GM12878 (cell line): Measurements from ENCODE around the gene TAX1BP3. TPM values are rescaled to one million over a fixed set of nuclear protein-coding genes. Genes with fewer than 3 reads are reported as not detected.

ENCODE experiments used
- ATAC-seq: fragments of 200-7000 bp; cut with Tn5 transposase; 3 replicates; pipeline ENCODE4 v1.9.1; 2020; ENCODE audit warnings: mild to moderate bottlenecking, moderate library complexity
- BruUV-seq: library from RNA; stranded (reverse); fragments of 400-500 nt; replicated peaks from 2 replicates; lab custom pipeline; 2021; lab: Mats Ljungman, UMichigan
- CTCF ChIA-PET: fragments of 300-600 bp; sonication (Branson Sonifier 250); formaldehyde crosslinking; extraction: SDS; loops from one replicate; lab custom pipeline; 2021; ENCODE audit warnings: inconsistent platforms; lab: Yijun Ruan, JAX
- POLR2A ChIA-PET: fragments of 350-600 bp; formaldehyde crosslinking; extraction: SDS; loops from one replicate; lab custom pipeline; 2021; ENCODE audit warnings: inconsistent platforms; lab: Charles Lee
- RAD21 ChIA-PET: fragments of 300-600 bp; sonication (Branson Sonifier 250); formaldehyde crosslinking; loops from one replicate; lab custom pipeline; 2023; ENCODE audit warnings: antibody characterized with exemption; ENCODE audit not compliant: unreplicated experiment; lab: Charles Lee
- SMC1A ChIA-PET: fragments of 300-600 bp; sonication (Branson Sonifier 250); formaldehyde crosslinking; loops from one replicate; lab custom pipeline; 2023; ENCODE audit not compliant: unreplicated experiment, uncharacterized antibody; lab: Charles Lee
- DNase-seq: peaks from one replicate; pipeline ENCODE4 v3.0.0-alpha.2; 2011; ENCODE audit warnings: low read depth, low spot score
- FAIRE-seq: peaks from 3 replicates; lab custom pipeline; 2011; peaks lifted over from hg19 to GRCh38; lab: Jason Lieb, UNC
- H2AFZ ChIP-seq: 2 replicates; pipeline ENCODE4 v1.6.0; 2011; ENCODE audit warnings: low read depth, low read length, control low read depth; ENCODE audit not compliant: control insufficient read depth
- H3K27ac ChIP-seq: 2 replicates; pipeline ENCODE4 v1.5.1; 2011; ENCODE audit warnings: control low read depth; ENCODE audit not compliant: control insufficient read depth, insufficient read depth
- H3K27me3 ChIP-seq, 2 experiments: replicated peaks in 1 of 2; 2 replicates each; pipeline versions ENCODE4 v1.6.0 to v1.6.1; 2011; ENCODE audit warnings: low read length in 1 of 2; ENCODE audit not compliant: control insufficient read depth in 2 of 2, insufficient read depth in 2 of 2
- H3K36me3 ChIP-seq, 2 experiments: 2 replicates each; pipeline ENCODE4 v1.5.1; 2011; ENCODE audit warnings: low read length in 1 of 2; ENCODE audit not compliant: control insufficient read depth in 2 of 2, insufficient read depth in 2 of 2
- H3K4me1 ChIP-seq: 2 replicates; pipeline ENCODE4 v1.6.1; 2011; ENCODE audit warnings: mild to moderate bottlenecking, low read length, moderate library complexity, mixed read lengths; ENCODE audit not compliant: control insufficient read depth, insufficient read depth
- H3K4me2 ChIP-seq: 2 replicates; pipeline ENCODE4 v1.6.0; 2011; ENCODE audit warnings: control low read depth; ENCODE audit not compliant: control insufficient read depth, insufficient read depth
- H3K4me3 ChIP-seq: fragments of 200-600 bp; sonication (generic); 2 replicates; pipeline ENCODE4 v1.5.1; 2016
- H3K79me2 ChIP-seq: 2 replicates; pipeline ENCODE4 v1.6.0; 2011; ENCODE audit warnings: low read length; ENCODE audit not compliant: control insufficient read depth, insufficient read depth
- H3K9ac ChIP-seq: 2 replicates; pipeline ENCODE4 v1.8.0; 2011; ENCODE audit warnings: low read length, control low read depth, mixed read lengths; ENCODE audit not compliant: control insufficient read depth, insufficient read depth
- H3K9me3 ChIP-seq: replicated peaks from 3 replicates; pipeline ENCODE4 v1.5.1; 2011; ENCODE audit warnings: mild to moderate bottlenecking, low read length; ENCODE audit not compliant: control insufficient read depth, insufficient read depth
- H4K20me1 ChIP-seq: 2 replicates; pipeline ENCODE4 v1.6.0; 2011; ENCODE audit not compliant: control insufficient read depth, insufficient read depth
- EP300 ChIP-seq, 2 experiments: fragments of 150-350 bp in 1 of 2; IDR thresholded peaks; 2 replicates each; pipeline ENCODE4 v1.6.1; 2011 to 2012; ENCODE audit warnings: low read depth in 2 of 2, low read length in 2 of 2, borderline replicate concordance in 1 of 2, improper control_type of control experiment in 1 of 2, inconsistent platforms in 1 of 2; ENCODE audit not compliant: control insufficient read depth in 1 of 2
- RAD21 ChIP-seq: IDR thresholded peaks from 2 replicates; pipeline ENCODE4 v1.6.1; 2011; ENCODE audit warnings: mild to moderate bottlenecking, low read depth, low read length, moderate library complexity; ENCODE audit not compliant: insufficient read depth
- RELB ChIP-seq: fragments of 450-650 bp; IDR thresholded peaks from 2 replicates; pipeline ENCODE4 v1.6.1; 2017; ENCODE audit warnings: low read depth, mild to moderate bottlenecking, moderate library complexity
- WGBS: methylation state at CpG from one replicate; pipeline ENCODE4 v1.1.6; 2016; ENCODE audit warnings: low lambda C conversion rate; ENCODE audit not compliant: insufficient replicate concordance, insufficient coverage; ENCODE audit errors: missing lambda C conversion rate; 5-methylcytosine and 5-hydroxymethylcytosine counted together
- in situ Hi-C: fragments of 300-500 bp; cut with MboI; formaldehyde crosslinking; loops from 9 replicates; pipeline ENCODE4 v1.14.3; 2018; ENCODE audit warnings: mixed read lengths
- intact Hi-C: fragments of 100-400 bp; cut with micrococcal nuclease; formaldehyde crosslinking; loops from one replicate; pipeline ENCODE4 v1.14.2; 2022; ENCODE audit not compliant: unreplicated experiment
- polyA plus RNA-seq, 11 experiments: library from polyadenylated mRNA; depleted of rRNA in 4 of 11; unstranded in 6 of 11; stranded (reverse) in 5 of 11; fragments of >200 nt; fragmentation: Nextera tagmentation in 4 of 11; fragmentation: Illumina TruSeq in 1 of 11; extraction: Ambion mirVana in 4 of 11; extraction: Trizol in 1 of 11; gene quantifications; 1 replicate in 1 of 11; 2 replicates in 10 of 11; pipeline versions ENCODE4 v1.2.1 to v1.2.3, GENCODE V29; 2011 to 2016; ENCODE audit warnings: inconsistent platforms in 2 of 11, missing spikeins in 2 of 11, low read depth in 1 of 11
- total RNA-seq, 4 experiments: library from RNA; depleted of rRNA in 3 of 4; stranded (reverse); fragments of >200 nt in 3 of 4; fragmentation: Illumina TruSeq in 1 of 4; extraction: Trizol in 1 of 4; gene quantifications; 2 replicates each; pipeline versions ENCODE4 v1.2.1 to v1.2.3, GENCODE V29; 2013 to 2021

The TAX1BP3 gene
- total and polyA plus RNA-seq, 10 of the 15 experiments (the other 5 are each of a cell fraction or from before 2014, with no cell fraction given), result 1.00 to 40.4 (median 15.4) TPM

- 74% methylated on average over 20 of the region's 20 CpGs for WGBS
Observed at GRCh38 chr17:3704931-3705717, 36.7 kb upstream of the TAX1BP3 start.

More at GRCh38 chr17:3704931-3705717, 36.7 kb upstream of the TAX1BP3 start:
- BruUV-seq, result no TSS peak
- Histone ChIP-seq H3K9me3 (peaks cover 3% of the 10 kb centered on the region; the same call in 2 of the 3 replicates), H3K79me2 (no peaks in the 10 kb centered on the region), H4K20me1 (no peaks in the 10 kb centered on the region), H3K9ac (no peak overlapping the region), H3K36me3 (no peaks in the 10 kb centered on the region), H2AFZ (no peak overlapping the region), H3K4me1 (peaks cover 4% of the 10 kb centered on the region; the same call in 1 of the 2 replicates), H3K27ac (no peak overlapping the region)
- ChIA-PET CTCF (interaction anchor here (0.6 to 2.1 kb wide), 2 partner anchors 33 to 206 kb away, joined by 3 to 5 read pairs; no protein-coding TSS in a partner anchor), POLR2A (no interaction called here)
- no peak for ATAC-seq
- TF ChIP-seq RAD21 (no peak), EP300 (IDR thresholded peaks at IDR 0.05; ENCODE audit: borderline replicate concordance in 1 of 2, control insufficient read depth in 1 of 2, low read depth in 2 of 2, low read length in 2 of 2) (no peak), RELB (no peak)
- TF ChIP-seq, all 136 proteins: peak for 0
- intact Hi-C loops, result no loop called here
- RAD21 ChIA-PET, result no interaction called here
- SMC1A ChIA-PET, result no interaction called here
- H3K27me3 ChIP-seq, result no peaks in the 10 kb centered on the region
- H3K4me3 ChIP-seq, result no peak overlapping the region
- H3K4me2 ChIP-seq, result no peak overlapping the region
- FAIRE-seq, result no peak
- in situ Hi-C loops, result loop anchor here (25.0 kb wide), 1 partner anchor 1507 kb away; no protein-coding TSS in a partner anchor
- DNase-seq, result no peak
